ENCODE results near the gene TMCO2.

GRCh38 chr1:40244138-40244744 lies 3.5 kb upstream of the TMCO2 start:
- TF ChIP-seq CTCF (conservative IDR thresholded peaks at IDR 0.05 in 1 of 2, IDR thresholded peaks at IDR 0.05 in 1 of 2; ENCODE audit: extremely low read depth in 1 of 2, insufficient read depth in 1 of 2, low read depth in 1 of 2, low read length in 2 of 2) = no peak
- TF ChIP-seq EZH2 (IDR thresholded peaks at IDR 0.05; ENCODE audit: borderline replicate concordance, low read length) = no peak

Data from mammary epithelial cell (primary cell).